ENCODE results near the gene FAM107B.

- no peak for TF ChIP-seq CEBPB (IDR thresholded peaks at IDR 0.05; ENCODE audit: borderline replicate concordance, low read depth, low read length)
- TF ChIP-seq BCLAF1 (IDR thresholded peaks at IDR 0.05) = no peak
- no peak for TF ChIP-seq POGK (CRISPR knock-in tag; conservative IDR thresholded peaks at IDR 0.05)
- no peak for TF ChIP-seq YY1 (IDR thresholded peaks at IDR 0.05; ENCODE audit: insufficient read depth, insufficient replicate concordance, low read depth, low read length)
- no peak for TF ChIP-seq SKIL (CRISPR knock-in tag; IDR thresholded peaks at IDR 0.05; ENCODE audit: borderline replicate concordance)
- no peak for TF ChIP-seq HNF1B (CRISPR knock-in tag; IDR thresholded peaks at IDR 0.05)
- no peak for TF ChIP-seq BORCS8-MEF2B (CRISPR knock-in tag; IDR thresholded peaks at IDR 0.05)
- TF ChIP-seq CTCF (CRISPR knock-in tag; IDR thresholded peaks at IDR 0.05) = no peak
- TF ChIP-seq PRDM10 (CRISPR knock-in tag; IDR thresholded peaks at IDR 0.05; ENCODE audit: low read depth) = no peak
- no peak for TF ChIP-seq MYC (CRISPR knock-in tag; IDR thresholded peaks at IDR 0.05; ENCODE audit: borderline replicate concordance)
- no peak for TF ChIP-seq POLR2AphosphoS5 (IDR thresholded peaks at IDR 0.05; ENCODE audit: low read depth, low read length)
- no peak for TF ChIP-seq NKX3-1 (CRISPR knock-in tag; IDR thresholded peaks at IDR 0.05)
Observed at GRCh38 chr10:14821635-14822375, 47.1 kb upstream of the FAM107B start.
